Activated CD4-positive, alpha-beta T cell treated with anti-CD3 and anti-CD28 coated beads, Interleukin-2, amount 50 U/mL, for 1 hour (primary cell): ENCODE measurements around the gene COL2A1.

Experiments used
- DNase-seq: peaks from one replicate; pipeline ENCODE4 v3.0.0-alpha.2; 2020

COL2A1 gene

DNA sequence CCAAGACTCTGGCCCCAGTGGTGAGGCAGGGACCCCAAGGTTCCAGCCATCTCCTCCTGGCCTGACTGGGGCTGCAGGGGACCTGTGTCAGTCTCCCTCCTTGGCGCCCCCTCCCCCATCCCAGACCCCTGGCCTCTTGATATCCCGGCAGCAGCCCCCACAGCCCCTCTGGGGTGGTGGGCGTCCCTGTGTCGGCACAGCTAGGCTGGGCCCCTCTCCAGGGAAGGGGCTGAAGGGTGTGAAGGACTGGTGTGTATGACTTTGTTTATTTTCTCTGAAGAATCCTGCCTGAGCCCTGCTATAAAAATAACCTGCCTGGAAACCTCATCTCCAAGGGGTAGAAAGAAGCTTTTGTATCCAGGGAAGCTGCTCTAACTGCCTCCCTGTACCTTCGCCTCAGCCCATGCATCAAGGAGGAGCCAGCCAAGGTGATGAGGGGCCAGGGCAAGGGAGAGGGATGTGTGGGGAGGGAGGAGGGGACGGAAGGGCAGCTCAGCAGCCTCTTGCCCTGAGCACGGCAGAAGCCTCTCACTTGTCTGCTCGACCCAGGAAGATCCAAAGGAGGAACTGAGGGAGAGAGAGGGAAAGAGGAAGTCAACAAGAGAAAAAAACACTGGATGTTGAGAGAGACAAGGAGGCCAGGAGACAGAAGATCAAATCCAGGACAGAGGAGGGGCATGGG, 25.4 kb upstream of the COL2A1 start:
- no peak for DNase-seq

DNA sequence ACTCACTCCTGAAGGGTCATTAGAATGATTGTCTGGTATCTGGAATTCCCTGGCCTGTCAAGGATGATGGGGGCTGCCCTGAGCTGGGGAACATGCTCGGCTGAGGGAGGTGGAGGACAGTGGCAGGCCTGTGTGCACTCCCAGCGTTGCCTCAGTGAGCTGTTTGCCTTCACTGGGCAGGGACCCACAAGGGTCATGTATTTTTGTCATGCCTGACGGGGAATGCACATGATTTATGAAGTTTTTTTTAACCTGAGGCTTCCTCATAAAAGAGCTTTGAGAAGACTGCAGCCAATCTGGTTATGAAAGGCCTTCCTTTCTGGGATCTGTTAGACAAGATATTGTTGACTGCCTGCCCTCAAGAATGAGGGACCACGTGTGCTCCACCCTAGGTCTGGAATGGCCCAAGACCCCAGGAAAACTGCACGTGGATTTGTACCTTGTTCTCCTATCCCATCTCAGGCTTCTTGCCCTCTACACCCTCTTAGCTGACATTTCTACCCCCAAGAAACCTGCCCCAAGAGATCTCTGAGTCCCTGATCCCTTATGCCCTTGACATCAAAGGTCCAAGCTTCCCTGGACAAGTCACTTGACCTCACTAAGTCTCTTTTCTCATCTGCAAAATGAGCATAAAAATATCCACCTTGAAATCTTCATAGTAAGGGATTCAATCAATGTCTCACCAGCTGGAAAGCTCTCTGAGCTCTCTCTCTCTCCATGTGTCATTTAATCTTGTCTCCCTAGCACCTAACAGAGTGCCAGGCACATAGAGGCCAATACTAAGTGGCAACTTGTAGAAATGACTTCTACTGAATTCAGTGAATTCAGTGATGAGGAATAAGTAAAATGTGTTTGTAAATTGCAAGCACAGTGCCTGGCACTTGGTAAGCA, 24.5 kb upstream of the COL2A1 start:
- no peak for DNase-seq

DNA sequence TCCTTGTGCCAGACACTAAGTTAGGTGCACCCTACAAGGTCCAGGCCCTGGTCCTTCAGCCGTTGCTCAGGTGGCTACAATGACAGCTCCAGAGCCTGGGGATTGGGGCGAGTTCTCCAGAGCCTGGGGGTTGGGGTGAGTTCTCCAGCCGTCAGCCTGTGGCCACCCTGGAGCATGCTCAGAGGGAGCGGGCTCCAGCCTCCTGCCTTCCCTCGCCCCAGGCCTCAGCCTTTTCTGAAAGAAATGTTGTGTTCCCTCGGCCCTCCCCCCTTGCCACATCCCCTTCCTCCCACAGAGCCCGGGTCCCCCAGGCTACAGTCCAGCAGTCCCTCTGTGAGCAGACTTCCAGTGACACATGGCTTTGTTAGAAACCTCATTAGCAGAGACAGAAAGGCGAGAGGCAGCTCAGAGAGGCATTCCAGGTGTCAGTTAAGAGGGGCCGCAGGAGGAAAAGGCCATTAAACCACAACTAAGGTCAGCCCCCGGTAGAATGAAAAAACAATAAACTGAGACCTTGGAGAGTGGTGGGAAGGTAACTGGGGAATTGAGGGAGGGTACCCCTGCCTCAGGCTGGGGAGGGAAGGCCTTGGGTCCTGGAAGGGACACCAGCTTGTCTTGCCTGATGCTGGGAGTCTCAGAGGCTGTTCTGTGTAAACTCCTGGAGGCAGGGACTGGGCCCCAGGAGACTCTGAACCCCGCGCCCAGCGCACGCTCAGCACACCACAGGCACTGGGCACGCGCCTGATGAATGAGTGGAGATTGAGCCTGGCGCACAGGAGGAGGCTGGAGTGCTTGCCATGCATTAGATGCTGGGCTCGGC, 23.1 kb upstream of the COL2A1 start:
- DNase-seq: no peak

DNA sequence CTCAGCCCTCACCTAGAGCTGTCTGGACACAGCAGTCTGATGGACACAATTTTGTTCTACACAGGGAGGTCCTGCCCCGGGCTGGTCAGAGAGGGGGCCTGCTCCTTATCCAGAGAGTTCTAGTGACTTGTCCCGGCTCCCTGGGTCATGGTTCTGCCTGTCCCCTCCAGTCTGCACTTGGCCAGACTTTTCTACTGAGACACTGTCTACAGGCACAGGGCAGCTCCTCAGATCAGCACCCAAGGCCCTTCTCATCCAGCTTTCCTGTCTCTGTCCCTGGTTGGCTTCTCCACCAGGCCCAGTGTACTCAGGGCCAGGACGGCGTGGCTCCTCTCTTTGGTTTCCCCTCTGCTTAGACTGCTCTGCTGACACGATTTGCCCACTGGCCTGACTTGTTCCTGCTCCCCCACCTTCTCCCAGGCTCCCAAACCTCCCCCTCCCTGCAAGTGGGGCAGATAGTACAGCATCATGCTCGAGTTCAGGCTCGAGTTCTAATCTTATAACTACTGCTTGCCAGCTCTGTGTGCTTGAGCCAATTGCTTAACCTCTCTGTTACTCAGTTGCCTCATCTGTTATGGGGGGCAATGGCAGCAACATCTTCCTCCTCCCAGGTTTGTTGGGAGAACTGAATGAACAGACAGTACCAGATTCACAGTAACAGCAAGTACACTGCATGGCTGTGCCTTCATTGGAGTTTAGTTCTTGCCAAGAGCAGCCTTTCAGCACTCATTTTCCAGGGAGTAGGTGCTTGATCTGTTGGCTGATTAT, 22.0 kb upstream of the COL2A1 start:
- no peak for DNase-seq

DNA sequence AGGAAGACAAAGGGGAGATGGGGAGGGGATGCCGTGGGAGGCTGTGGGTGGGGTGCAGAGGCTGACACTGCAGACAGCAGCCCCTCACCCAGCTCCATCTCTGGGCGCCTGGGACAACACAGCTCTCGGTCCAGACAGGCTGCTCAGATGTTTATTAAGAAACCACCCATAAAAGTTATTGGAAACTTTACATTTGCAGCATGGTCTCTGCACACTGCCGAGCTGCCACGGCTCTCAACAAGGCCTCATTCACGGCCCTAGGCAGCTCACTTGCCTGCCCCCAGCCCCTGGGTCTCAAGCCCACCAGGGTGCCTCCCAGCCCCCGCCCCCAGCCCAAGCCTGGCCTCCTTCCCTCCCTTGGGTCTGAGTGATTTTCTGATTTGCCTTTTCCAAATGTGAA, 21.0 kb upstream of the COL2A1 start:
- DNase-seq: no peak

DNA sequence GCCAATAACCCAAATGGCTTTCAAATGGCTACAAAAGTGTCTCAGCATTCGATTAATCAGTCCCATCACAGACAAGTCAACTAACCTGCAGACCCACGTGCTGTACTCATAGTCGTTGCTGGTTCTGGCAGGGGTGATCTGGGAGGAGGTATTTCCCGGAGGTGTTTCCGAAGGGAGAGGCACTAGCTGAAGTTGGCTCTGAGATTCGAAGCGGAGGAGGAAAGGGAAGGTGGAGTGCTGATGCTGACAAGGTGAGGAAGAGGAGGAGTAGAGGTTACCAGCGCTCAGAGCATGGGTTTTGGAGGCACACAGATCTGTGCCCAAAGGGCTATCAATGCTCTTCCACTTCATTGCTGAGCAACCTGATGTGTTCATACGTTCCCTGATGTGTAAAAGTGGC, 20.5 kb upstream of the COL2A1 start:
- DNase-seq: no peak

DNA sequence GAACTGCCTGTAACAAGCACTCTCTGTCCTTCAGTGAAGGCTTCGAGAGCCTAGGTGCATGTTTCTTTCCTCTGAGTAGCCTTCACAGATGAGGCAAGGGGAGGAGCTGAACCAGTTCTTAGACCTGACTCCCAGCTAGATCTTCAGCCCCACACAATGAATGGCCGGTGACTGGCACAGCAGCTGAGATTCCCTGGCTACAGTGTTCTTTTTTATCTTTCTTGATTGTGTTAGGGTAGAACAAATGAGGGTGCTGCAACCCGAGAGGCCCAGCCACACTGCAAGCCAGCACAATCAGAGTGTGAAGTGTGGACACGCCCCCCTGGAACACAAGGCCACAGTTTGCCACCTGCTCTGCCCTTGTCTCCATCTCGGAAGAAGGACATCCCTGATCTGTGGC, 19.1 kb upstream of the COL2A1 start:
- no peak for DNase-seq

DNA sequence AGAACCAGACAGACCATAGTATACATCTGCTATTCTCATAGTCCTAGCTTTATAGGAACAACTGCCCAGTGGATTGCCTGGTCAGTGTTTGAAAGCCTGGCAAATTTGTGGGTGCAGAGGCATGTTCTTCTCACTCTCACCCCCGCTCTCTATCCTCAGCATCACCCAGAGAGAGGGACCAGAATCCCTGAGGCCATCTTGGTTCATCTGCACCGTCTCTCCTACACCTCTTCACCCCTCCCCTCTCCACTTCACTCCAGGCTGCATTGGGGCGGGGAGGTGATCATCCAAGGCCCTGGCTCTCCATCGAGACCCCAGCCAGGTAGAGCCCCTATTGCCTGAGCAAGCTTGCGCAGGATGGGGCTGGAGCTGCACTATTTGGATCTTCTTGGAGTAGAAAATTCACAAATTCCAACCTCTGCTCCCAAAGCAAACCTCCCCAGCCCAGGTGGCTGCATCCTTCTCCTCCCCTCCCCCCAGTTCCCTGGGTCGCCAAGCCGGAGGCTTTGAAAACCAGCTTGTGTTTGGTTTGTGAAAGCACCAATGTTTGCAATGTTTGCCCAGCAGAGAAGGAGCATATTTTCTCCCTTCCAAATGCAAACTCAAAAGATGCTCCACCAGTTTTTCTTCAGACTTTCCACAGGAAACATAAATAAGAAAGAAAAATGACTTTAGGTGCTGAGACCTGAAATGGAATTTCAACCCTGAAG, 18.6 kb upstream of the COL2A1 start:
- DNase-seq: no peak

DNA sequence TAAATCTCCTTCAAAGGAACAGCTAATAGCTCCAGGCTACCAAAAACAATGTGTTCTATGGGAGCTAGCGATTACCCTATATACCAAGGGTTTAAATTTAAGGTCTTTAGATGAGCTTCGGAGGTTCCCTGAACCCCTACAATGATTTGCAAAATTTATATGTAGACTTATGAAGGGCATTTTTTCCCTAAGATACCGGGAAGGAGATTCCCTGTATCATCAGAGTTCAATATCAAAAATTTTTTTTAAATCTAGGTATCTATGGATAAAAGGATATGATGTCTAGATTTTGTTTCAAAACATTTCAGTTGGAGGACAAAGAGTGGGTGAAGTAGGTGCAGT, 17.9 kb upstream of the COL2A1 start:
- DNase-seq: no peak

DNA sequence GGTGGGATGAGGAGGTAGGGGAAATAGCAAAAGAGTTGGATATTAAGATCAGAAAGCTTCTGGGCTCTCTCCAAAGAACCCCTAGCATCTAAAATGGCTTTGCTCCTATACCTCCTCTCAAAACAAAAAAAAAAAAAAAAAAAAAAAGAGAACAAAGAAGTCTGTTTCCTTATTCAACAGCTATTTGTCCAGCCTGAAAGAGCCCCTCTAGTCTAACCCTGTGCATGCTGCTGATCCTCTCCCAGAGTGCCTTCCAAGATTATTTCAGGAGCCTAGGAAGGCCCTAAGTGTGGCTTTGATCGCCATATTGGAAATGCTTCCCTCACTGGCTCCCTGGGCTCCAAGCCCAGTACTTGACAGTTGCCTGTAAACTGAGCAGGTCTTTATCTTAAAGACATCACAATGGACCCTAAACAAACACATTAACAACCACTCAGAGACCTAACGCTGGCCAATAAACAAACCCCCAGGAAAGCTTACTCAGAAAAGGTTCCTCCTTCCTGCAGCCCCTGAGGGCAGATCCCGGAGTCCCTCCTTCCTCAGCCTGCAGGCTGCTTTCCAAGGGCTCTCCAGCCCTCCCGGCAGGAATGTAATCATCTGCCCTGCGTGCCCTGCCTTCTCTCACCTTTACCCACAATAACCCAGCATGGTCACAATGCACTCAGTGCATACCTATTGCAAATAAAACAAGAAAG, 17.4 kb upstream of the COL2A1 start:
- no peak for DNase-seq

DNA sequence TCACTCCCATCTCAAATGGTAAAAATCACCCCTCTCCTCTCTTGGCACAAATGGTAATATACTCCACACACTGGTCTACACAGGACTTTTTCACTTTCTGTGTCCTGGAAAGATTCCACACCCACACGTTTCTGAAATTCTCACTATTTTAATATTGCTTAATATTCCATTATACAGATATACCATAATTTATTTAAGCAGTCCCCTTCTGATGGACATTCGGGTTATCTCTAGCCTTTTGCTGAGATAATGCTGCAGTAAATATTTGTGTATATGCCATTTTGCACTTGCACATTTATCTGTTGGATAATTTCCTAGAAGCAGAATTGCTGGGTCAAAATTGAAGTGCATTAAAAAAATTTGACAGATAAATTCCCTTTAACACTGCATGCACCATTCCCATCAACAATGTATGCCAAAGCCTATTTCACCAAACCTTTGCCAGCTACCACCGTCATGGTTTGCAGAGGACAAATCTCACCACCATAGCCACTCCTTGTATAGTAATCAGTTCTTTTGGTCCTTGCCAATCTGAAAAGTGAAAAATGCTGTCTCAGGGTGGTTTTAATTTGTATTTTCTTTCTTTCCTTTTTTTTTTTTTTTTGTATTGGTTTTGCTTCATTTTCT, 15.5 kb upstream of the COL2A1 start:
- DNase-seq: no peak

DNA sequence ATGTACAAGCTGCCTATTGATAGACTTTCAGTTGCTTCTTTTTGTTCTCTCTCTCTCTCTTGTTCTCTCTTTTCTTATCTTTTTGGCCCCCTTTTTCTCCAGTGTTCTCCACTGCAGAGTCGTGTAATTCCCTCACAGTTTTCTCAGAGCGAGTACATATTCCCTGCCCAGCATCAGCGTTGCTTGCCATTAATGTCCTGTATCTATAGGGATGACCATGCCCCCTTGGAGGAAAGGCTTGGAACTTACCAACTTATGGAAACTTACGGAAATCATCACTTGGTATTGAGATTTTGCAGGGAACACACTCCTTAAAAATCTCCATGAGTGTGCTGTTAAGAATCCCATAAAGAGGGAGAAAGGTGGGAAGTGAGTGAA, 14.3 kb upstream of the COL2A1 start:
- no peak for DNase-seq

DNA sequence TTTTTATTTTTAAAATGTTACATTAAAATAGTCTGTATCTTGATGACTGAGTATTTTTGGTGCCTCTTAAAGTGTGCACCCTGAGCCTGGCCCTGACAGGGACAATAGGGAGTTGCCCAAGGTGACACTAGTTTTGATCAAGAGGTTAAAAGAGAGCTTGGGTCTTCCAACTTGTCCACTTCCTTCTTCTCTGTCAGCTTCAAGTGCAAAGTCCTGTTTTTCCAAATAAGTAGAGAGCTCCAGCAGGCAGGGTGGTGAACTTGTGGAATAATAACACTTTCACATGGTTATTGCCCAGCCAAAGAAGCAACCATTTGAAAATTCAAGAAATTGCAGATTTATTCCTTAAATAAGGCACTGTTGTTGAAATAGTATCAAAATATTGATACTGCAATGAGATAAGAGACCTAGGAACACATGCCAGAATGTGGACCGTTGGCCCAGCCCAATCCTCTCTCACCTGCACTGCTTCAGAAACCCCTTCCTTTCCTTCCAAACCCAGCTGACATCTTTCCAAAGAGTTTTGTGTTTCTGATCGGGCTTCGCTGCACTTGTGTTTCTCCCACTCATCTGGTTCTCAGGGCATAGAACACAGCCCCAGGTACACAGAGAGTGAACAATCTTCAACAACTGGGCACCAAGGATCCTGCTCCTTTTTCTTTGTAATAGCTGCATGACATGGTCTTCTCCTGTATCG, 13.8 kb upstream of the COL2A1 start:
- DNase-seq: no peak

DNA sequence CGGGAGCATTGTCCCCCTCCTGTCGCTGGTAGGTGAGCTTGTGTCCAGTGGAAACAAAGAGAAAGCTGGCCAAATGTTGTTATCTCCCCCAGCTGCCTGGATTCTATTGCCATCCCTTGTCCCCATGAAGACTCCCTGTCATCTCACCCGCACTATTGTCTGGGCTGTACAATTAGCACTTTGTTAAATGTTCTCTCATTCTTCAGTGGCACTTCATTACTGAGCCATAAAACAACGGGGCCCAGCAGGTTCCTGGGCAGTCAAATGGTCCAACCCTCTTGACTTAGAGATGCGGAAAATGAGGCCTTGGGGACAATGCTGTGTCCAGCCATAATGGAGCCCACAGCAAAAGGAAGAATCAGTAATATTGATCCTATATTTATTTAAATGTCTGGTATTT, 13.2 kb upstream of the COL2A1 start:
- no peak for DNase-seq

DNA sequence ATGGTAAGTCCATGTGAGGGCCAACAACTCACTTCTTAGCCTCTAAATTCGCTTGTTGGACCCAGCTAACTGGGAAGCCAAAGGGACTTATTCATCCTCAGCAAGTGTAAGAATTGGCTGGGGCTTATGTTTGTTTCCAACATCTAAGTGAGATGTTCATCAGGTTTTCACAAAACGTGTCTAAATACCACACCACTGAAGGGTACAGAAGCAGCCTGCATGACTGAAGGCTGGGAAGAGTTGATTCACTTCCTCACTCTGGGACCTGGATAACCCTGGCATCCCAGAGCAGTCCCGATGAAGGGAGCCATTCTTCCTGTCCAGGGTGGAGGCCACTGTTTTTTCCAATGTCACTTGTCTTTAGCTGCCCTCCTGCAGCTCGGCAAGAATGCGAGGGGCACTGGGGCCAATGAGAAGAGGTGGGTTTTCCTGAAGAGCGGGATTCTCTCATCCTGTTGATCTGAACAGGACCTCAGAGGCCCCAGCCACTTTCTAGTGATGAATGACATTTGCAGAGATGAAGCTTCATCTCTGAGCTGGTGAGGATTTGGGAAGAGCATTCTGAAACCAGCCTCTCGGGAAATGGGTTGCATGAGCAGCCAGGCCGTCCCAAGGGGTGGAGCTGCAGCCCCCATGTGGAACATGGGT, 12.2 kb upstream of the COL2A1 start:
- no peak for DNase-seq

DNA sequence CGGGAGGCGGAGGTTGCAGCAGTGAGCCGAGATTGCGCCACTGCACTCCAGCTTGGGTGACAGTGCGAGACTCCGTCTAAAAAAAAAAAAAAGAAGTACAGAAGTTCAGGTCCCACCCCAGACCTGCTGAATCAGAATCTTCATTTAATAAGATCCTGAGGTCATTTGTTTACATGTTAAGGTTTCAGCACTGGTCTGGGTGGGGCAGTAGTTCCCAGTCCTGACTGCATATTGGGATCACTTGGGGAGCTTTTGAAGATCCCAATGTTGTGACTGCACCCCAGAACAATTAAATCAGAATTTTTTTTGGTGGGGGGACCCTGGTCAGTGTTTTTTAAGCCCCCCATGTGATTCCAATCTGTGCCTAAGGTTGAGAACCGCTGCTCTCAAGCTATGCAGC, 11.7 kb upstream of the COL2A1 start:
- no peak for DNase-seq

DNA sequence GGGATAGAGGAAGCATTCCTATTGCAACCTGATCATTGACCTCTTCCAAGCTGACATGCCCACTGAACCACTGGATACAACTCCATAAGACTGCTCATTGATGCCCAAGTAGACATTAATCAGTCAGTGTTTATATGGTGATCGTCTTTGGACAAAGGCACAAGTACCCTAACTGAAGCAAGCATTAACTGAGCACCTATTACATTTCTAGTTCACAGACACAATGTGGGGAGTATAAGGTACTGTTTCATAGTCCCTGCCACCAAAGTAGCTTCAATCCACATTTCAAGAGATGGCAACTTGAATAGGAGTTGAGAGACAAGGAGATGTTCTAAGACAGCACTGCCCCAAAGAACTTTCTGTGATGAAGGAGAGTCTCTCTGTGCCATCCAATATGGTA, 10.9 kb upstream of the COL2A1 start:
- no peak for DNase-seq

DNA sequence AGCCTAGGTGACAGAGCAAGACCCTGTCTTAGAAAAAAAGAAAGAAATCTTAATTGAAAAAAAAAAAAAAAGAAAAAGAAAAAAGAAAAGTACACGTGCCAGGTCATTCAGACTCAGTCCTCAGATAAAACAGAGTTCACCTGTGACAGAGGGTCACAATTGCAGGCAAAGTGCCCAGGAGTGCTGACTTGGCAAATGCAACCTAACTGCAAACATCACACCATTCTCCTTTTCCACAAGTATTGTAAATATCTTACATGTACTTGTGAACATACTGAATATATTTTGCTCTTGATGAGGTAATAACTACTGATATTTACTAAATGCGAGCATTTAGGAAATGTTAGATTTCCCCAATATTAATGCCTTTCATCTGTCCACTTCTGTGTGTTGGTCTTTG, 9.0 kb upstream of the COL2A1 start:
- DNase-seq: no peak

DNA sequence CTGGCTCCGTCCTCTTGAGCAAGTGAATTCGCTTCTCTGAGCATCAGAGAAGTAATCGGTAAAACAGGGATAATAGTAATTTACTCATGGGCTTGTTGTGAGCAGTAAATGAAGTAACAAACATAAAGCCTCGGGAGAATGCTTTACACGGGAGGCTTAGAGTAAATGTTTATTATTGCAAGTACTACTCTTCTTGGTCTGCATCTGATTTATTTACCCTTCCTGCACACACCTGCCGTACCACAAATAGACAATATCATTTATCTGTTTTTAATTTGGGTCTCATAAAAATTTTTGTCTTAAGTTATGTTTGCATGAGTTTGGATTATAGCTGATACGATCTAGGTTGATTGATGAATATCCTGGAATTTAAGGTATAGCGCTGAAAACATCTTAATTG, 7.8 kb upstream of the COL2A1 start:
- no peak for DNase-seq

DNA sequence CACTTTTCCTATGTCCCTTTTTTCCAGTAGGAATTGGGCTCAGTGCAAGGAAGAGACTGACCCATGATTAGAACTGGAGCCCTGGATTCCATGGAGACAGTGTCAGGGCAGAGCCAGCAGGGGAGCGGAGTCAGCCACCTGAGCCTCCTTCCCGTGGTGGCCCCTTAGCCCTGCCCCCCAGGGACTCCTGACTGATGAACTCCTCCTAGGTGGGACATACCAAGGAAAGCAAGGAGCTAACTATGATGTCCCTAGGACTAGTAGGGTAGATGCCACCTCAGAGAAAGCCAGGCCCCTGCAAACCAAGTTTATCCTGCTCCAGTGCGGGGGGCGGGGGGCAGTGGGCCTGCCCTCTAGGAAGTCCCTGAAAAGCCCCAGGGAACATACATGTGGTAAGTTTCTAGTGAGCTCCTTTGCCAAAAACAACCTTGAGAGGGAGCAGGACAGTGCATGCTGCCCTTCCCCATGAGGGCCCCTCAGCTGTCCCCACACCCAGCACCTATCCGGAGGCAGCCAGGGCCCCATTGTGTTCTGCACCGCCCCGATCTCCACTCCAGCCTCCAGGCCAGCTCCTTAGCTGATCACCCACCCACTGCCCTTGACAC, 6.2 kb upstream of the COL2A1 start:
- no peak for DNase-seq
